ENCODE measurements around the gene TMCO6.

GRCh38 chr5:140694276-140694675, 55.0 kb downstream of the TMCO6 start:
- TF ChIP-seq CTCF (IDR thresholded peaks at IDR 0.05) (no peak), ZFX (IDR thresholded peaks at IDR 0.05; ENCODE audit: borderline replicate concordance) (no peak)
